Endometrium (tissue), 2 donors: Measurements from ENCODE around the gene IL10.
"Not testable (repeated sequence)": the region's sequence is repeated elsewhere in the genome, so short reads cannot be mapped to it uniquely, and the experiment has no call there.

Experiments used
- FAIRE-seq: peaks from 2 replicates; lab custom pipeline; 2012; peaks lifted over from hg19 to GRCh38; lab: Jason Lieb, UNC
- donor health status: control.
- donor health status: control.

The IL10 gene

DNA sequence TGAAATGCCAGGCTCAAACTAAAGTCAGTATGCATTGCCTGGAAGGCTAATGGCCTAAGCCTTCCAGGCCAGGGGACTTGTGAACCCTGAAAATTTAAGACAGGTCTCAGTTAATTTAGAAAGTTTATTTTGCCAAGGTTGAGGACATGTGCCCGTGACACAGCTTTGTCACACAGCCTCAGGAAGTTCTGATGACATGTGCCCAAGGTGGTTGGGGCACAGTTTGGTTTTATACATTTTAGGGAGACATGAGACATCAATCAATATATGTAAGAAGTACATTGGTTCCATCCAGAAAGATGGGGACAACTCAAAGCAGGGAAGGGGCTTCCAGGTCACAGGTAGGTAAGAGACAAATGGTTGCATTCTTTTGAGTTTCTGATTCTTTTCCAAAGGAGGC lies 6.5 kb downstream of the IL10 start:
- not testable (repeated sequence) for FAIRE-seq

DNA sequence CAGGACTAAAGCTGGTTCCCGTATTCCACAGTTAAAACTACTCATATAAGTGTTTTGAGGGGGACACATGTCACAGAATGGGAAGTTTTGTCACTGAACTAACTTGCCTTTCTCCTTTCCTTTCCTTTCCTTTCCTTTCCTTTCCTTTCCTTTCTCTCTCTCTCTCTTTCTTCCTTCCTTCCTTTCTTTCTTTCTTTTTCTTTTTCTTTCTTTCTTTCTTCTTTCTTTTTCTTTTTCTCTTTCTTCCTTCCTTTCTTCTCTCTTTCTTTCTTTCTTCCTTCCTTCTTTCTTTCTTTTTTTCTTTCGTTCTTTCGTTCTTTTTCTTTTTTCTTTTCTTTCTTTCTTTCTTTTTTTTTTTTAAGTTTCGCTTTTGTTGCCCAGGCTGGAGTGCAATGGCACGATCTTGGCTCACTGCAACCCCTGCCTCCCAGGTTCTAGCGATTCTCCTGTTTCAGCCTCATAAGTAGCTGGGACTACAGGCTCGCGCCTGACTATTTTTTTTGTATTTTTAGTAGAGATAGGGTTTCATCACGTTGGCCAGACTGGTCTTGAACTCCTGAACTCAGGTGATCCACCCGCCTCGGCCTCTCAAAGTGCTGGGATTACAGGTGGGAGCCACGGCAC lies 9.4 kb downstream of the IL10 start:
- not testable (repeated sequence) for FAIRE-seq

DNA sequence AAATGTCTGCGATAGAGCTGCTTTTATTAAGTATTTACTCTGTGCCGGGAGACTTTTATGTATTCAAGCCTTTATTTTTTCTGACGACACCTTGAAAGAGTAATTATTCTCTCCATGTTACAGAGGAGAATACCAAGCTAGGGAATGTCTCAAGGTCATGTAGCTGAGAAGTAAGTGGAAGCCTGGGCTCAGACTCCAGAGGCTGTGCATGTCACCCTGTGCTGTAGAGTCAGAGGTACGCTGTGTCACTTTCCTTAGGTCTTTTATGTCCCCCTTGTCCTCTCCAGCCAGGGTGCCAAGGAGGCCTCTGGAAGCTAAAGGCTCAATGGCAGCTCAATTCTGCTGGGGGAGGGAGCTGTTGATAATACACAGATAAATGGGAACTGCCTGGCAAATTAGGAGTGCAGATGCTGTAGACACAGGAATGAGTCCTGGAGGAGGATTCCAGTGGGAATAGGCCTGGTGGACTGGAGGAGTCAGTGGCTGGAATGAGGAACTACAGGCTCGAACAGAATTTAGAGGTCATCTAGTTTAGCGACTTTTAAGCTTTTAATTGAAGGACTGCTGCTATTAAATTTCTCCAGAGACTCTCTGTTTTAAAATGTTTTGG lies 11.0 kb downstream of the IL10 start:
- FAIRE-seq = no peak

DNA sequence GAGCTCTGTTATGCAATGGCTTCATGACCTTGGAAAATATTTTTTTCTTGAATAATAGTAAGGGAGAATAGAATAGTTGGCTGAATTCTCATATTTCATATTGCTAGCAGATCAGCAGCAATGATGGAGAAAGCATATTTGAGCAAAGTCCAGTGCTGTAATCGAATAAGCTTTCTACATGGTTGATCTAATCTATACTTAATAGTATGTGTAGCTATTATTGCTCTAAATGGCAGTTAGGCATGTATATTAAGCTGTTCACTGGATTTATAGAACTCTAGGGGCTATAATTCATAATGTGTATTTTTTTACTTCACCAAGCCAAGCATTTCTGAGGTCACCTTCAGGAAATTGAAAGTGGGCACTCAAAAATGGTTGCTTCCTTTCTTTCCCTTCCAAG lies 11.7 kb downstream of the IL10 start:
- FAIRE-seq = no peak

- FAIRE-seq = no peak
These were observed 14.6 kb downstream of the IL10 start for GRCh38 chr1:206757524-206758266.

DNA sequence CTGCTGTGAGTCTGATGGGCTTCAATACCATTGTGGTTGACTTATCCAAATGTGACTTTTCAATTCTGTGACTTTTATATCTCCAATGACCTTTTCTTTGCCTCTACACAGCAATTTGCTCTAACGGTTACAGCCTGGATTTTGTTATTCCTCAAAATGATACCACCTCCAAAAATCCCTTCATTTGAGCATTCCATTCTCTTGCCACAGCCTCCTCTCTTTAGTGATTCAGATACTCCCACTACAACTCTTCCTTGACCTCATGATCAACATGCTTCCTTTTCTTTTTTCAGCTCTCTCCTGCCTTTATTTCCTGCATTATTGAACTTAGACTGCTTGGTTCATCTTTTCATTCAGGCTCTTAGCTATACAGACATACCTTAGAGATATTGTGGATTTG lies 18.3 kb downstream of the IL10 start:
- no peak for FAIRE-seq

- FAIRE-seq = no peak
These were observed 19.2 kb downstream of the IL10 start for GRCh38 chr1:206753141-206753540.

DNA sequence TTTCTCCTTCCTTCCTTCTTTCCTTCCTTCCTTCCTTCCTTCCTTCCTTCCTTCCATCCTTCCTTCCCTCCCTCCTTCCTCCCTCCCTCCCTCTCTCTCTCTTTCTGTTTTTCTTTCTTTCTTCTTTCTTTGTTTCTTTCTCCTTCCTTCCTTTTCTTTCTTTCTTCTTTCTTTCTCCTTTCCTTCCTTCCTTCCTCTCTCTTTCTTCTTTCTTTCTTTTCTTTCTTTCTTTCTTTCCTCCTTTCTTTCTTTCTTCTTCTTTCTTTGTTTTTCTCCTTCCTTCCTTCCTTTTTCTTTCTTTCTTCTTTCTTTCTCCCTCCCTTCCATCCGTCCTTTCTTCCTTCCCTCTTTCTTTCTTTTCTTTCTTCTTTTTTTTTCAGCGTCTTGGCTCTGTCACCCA lies 19.8 kb downstream of the IL10 start:
- FAIRE-seq = no peak

- FAIRE-seq = no peak
These were observed 20.4 kb downstream of the IL10 start for GRCh38 chr1:206751891-206752290.

- FAIRE-seq = no peak
These were observed 23.8 kb downstream of the IL10 start for GRCh38 chr1:206748348-206749030.

- no peak for FAIRE-seq
These were observed 27.0 kb downstream of the IL10 start for GRCh38 chr1:206745301-206745700.

- FAIRE-seq = no peak
These were observed 27.6 kb downstream of the IL10 start for GRCh38 chr1:206744683-206745082.

DNA sequence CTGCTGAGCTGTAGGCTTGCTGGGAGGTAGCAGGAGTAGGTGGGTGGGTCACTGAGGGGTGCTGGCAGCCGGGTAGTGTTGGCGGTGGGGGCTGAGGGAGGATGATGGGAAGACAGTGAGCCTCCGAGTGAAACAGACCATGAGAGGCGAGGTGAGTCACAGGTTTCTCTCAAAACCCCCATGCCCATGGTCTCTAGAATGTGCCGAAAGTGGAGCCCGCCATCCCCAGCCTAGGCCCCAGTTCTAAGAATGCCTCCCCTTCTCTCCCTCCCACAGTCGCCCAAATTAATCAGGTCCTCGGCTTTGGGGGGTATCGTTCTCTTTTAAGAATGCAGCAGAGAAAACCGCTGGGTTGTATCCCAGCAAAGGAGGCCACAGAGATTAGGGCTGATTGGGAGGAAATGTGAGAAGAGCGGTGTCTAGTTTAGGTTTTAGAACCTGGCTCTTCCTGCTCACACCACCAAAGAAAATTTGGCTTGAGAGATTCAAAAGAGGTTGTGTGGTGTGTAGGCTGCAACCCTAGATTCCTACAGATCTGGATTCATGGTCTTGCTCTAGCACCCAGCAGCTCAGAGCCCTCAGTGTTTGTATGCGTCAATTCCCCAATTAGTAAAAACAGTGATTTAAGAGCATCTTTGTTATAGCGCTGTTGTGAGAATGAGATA lies 29.4 kb downstream of the IL10 start:
- no peak for FAIRE-seq

GRCh38 chr1:206741142-206741701 lies 31.1 kb downstream of the IL10 start:
- no peak for FAIRE-seq

DNA sequence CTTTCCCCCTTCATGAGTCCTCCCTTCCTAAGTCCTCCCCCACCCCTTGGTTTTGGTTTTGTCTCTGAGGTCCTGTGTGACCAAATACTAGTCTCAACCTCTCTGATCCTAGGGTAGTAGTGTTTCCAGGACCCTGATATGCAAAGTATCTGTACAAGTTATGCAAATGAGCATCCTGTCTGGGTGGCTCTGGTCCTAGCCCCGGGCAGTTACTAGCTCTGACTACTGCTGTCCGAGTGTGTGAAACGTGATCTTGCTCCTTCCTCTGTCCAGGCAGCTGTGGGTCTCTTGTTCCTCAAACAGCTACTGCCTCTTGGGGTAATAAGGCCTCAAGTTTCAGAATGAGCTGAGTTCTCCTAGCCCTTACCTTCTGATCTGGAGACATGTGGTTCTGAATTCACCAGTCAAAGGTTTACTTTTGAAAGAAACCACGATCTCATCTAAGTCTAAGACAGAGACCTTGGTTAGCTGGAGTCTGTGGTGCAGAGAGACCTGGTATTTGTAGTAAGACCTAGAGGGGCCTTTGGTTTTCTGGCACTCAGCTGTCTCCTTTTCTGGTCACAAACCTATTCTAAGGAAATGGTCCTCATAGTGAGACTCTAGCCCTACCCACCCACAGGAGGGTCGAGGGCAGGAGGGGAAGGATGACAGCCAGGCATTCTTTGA lies 32.8 kb downstream of the IL10 start:
- FAIRE-seq = no peak

DNA sequence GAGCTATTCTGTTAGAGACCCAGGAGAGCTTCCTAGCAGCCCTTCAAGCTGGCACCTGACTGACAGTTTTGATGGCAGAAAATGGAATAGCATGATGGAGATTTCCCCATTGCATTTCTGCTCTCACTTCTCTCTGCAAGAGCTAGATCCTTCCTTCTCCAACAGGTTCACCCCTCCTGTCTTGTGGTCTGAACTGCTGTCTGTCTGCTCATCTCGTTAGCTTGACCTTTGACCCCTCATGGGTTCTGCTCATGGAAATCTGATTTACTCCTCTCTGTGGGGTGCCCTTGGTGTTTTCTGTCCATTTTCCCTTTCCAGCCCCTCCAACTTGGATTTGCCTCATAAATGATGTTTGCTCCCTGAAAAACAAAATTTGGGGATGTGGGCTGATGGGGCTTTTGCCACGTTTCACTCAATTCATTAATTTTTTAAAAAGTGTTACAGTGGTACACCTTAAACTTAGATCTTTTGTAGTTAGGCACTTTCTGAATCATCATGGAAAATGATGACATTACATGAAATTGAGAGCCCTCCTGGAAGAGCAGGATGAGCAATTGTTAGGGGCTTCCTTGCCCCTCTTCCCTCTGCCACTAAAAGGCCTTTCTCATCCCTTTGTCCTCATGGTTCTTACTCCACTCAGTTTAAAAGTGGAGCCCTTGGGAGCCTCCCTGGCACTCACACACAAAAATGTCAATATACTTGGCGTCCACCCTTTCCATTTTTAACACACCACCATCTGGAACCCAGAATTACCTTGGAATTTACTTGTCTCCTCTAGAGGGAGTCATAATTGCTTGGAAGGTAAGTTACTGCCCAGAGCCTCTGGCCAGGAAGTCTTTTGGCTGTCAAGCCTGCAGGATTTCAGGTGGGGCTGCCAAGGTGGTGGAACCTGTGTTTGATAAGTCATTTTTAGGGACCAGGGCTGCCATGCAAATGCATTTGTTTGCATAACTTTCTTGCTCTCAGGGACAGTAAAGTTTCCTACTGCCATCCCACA lies 33.6 kb downstream of the IL10 start:
- FAIRE-seq = no peak

GRCh38 chr1:206737729-206738201 lies 34.5 kb downstream of the IL10 start:
- FAIRE-seq = no peak

DNA sequence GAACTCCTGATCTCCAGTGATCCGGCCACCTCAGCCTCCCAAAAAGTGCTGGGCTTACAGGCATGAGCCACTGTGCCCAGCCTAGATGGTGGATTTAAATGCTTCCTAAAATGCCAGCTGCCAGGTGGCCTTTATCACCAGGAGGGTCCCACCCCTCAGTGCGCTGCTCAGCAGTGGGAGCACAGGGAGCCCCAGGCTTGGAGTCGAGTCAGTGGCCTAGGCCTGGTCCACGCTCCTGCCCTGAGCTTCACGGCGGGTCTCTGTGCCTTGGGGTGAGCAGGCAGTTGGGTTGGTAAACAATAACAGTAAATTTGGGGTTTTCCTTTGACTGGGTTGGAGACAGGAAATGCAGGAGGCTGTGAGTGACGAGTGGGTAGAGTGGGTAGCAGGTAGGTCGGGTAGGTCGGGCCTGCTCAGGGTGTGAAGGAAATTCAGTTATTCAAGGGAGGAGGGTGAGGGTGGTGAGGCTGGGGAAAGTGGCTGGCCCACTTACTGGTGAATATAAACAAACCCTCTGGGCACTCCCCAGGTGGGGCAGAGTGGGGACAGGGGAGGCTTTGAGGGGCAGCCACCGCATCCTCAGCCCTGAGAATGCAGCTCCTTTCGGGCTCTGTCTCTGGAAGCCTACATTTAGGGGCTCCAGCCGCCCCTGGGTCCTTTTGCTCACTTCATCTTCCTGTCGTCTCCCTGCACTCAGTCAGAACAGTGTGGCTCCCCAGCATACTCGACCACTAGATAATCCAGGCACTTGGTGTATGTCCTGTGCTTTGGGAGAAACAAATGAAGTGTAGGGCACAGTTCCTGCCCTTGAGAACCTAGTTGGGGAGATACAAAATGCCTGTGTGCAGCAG lies 35.2 kb downstream of the IL10 start:
- FAIRE-seq = no peak

DNA sequence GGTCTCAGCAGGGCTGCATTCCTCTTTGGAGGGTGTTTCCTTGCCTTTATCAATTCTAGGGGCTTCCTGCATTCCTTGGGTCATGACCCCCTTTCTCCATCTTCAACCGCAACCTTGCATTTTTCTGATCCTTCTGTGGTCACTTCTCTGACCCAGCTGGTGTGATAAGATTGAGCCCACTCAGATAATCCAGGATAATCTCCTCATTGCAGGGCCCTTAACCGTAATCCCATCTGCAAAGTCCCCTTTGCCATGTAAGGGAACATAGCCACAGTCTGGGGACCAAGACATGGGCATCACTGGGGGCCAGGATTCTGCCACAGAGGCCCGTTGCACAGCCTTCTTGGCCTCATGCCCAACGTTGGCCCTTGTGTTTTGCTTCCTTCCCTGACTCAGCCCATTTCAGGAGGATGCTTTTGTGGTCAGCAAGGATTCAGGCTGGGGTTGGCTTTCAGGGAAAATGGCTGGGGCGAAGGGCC lies 36.7 kb downstream of the IL10 start:
- FAIRE-seq = no peak
